ENCODE data around the gene CASR. TPM values are rescaled to one million over a fixed set of nuclear protein-coding genes. Genes with fewer than 3 reads are reported as not detected.

The CASR gene
- total and polyA plus RNA-seq, 8 donors, result 6.9 to 24.6 (median 10.5) TPM

DNA sequence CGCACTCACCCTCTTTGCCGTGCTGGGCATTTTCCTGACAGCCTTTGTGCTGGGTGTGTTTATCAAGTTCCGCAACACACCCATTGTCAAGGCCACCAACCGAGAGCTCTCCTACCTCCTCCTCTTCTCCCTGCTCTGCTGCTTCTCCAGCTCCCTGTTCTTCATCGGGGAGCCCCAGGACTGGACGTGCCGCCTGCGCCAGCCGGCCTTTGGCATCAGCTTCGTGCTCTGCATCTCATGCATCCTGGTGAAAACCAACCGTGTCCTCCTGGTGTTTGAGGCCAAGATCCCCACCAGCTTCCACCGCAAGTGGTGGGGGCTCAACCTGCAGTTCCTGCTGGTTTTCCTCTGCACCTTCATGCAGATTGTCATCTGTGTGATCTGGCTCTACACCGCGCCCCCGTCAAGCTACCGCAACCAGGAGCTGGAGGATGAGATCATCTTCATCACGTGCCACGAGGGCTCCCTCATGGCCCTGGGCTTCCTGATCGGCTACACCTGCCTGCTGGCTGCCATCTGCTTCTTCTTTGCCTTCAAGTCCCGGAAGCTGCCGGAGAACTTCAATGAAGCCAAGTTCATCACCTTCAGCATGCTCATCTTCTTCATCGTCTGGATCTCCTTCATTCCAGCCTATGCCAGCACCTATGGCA is 100.5 kb downstream of the CASR start:
- ATAC-seq (no peak), FAIRE-seq (no peak), DNase-seq (no peak)
- no peak overlapping the region for H3K27ac ChIP-seq
- H3K4me1 ChIP-seq, result no peaks in the 10 kb centered on the region
- no peaks in the 10 kb centered on the region for H3K27me3 ChIP-seq
- intact Hi-C loops (cut with DNase I), result loop anchor here in 1 of 3 donors (10.0 kb wide), 1 partner anchor 189 kb away; no protein-coding TSS in a partner anchor
- TF ChIP-seq CTCF (IDR thresholded peaks at IDR 0.05), result no peak
- 81 to 92% methylated on average over 21 to 22 of the region's 22 CpGs for WGBS, 2 donors
- H3K4me3 ChIP-seq, result no peak overlapping the region
- H3K36me3 ChIP-seq, result no peaks in the 10 kb centered on the region
- no peaks in the 10 kb centered on the region for H3K9me3 ChIP-seq

- FAIRE-seq (no peak), DNase-seq (no peak)
- H3K4me3 ChIP-seq, result no peak overlapping the region
These were observed 101.0 kb downstream of the CASR start for GRCh38 chr3:122284486-122284885.

DNA sequence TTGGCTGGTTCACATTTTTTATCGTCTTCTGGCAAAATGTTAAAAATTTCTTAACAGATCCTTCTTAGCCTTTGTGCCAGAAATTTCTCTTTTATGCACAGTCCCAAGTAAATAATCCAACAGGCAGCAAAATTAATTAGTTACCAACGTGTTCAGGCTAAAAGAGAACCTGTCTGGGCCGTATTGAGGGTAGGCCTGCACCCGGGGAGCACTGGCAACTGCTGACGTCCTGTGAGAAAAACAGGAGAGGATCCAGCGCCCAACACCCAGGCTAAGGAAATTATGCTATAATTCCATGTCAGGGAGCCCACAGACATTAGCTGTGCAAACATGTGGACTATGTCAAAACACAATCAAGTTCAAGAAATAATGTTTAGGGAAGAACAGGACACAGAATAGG is 110.9 kb downstream of the CASR start:
- FAIRE-seq (no peak), DNase-seq (peak in 4 of 6 donors; percentile 19 to 58 (median 46)), ATAC-seq (peak; percentile 81 to 95 (median 89))
- no peak overlapping the region for H3K4me3 ChIP-seq
- no peaks in the 10 kb centered on the region for H3K27me3 ChIP-seq
- H3K36me3 ChIP-seq, result no peaks in the 10 kb centered on the region
- intact Hi-C loops (cut with DNase I), result no loop called here
- H3K4me1 ChIP-seq, result peaks cover 14 to 19% (median 17%) of the 10 kb centered on the region in 3 donors
- H3K27ac ChIP-seq, result peak overlapping the region in 2 of 4 donors; percentile 53 to 68
- H3K9me3 ChIP-seq, result no peaks in the 10 kb centered on the region
- TF ChIP-seq CTCF (IDR thresholded peaks at IDR 0.05), result no peak
- 7 to 10% methylated on average over 6 of the region's 6 CpGs for WGBS, 2 donors

More at GRCh38 chr3:122284486-122284885, 101.0 kb downstream of the CASR start:
- no peaks in the 10 kb centered on the region for H3K27me3 ChIP-seq
- WGBS, 2 donors, result 90 to 92% methylated on average over 20 of the region's 20 CpGs
- no peak for TF ChIP-seq CTCF (IDR thresholded peaks at IDR 0.05)
- intact Hi-C loops (cut with DNase I), result loop anchor here in 1 of 3 donors (10.0 kb wide), 1 partner anchor 190 kb away; no protein-coding TSS in a partner anchor
- no peaks in the 10 kb centered on the region for H3K4me1 ChIP-seq
- H3K27ac ChIP-seq, result no peak overlapping the region
- no peaks in the 10 kb centered on the region for H3K36me3 ChIP-seq
- no peaks in the 10 kb centered on the region for H3K9me3 ChIP-seq
- no peak for ATAC-seq

- TF ChIP-seq CTCF (IDR thresholded peaks at IDR 0.05), result no peak
- H3K36me3 ChIP-seq, result no peaks in the 10 kb centered on the region
- no peaks in the 10 kb centered on the region for H3K9me3 ChIP-seq
- H3K4me1 ChIP-seq, result peaks cover 14 to 19% (median 17%) of the 10 kb centered on the region in 3 donors
- H3K27ac ChIP-seq, result peak overlapping the region in 2 of 4 donors; percentile 53 to 68
- no peak overlapping the region for H3K4me3 ChIP-seq
- 83 to 85% methylated on average over 5 of the region's 5 CpGs for WGBS, 2 donors
- ATAC-seq (peak in 2 of 4 donors; percentile 48 to 58), DNase-seq (no peak), FAIRE-seq (no peak)
- H3K27me3 ChIP-seq, result no peaks in the 10 kb centered on the region
- intact Hi-C loops (cut with DNase I), result no loop called here
These were observed 112.0 kb downstream of the CASR start for GRCh38 chr3:122295266-122296062.
